IPS DF 4.7 (cell line): ENCODE results near the gene GATB.

Experiments used
- DNase-seq: peaks from one replicate; pipeline ENCODE4 v3.0.0-alpha.2; 2013; ENCODE audit warnings: low spot score; ENCODE audit errors: extremely low read depth

GATB gene

DNA sequence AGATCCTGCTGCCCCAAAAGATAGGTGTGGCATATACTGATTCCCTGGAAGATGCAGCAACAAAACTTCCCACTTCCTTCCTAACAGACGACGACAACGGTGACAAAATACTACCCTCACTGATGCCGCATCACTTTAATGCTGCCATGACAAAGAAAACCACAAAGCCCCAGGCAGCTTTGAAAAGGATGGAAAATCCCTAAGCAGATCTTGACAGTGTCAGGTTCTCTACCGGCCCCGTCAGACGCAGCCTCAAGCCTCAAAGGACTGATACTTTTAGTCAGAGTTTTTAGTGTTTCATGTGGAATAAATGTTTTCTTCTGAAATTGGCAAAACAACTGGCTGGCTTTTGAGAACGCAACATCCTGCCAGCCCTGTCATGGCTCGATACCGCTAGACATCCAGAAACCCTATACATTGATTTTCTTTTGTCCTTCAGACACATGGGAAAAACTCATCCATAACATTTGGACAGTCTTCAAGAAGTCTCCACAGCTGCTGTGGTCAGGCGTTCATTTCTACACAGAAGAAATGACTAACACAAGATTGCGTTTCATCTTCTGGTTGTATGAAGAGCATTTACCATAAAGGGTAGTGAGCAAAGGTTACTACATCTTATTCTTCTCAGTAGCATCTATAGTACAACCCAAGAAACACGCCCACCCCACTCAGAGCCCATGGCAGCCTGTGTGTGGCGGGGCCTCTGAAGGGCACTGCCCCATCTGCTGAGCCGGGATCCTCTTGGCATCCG, 60.1 kb downstream of the GATB start:
- no peak for DNase-seq

DNA sequence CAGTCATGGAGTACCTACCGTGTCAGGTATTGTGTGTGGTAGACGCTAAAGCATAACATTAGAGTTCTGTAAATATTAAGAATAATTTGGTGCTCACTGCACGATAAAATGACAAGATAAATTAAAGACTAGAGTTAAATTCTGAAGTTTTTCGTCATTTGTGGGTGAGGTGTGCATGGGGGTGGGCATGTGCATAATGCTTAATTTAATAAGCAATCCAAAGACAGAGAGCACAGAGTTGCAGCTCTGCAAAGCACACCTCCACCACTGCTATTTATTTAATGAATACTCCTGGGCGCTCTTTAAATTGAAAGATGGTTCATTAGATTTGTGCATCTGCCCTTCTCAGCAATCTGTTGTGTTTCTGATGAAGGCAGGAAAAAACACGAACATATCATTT, 62.6 kb downstream of the GATB start:
- no peak for DNase-seq

DNA sequence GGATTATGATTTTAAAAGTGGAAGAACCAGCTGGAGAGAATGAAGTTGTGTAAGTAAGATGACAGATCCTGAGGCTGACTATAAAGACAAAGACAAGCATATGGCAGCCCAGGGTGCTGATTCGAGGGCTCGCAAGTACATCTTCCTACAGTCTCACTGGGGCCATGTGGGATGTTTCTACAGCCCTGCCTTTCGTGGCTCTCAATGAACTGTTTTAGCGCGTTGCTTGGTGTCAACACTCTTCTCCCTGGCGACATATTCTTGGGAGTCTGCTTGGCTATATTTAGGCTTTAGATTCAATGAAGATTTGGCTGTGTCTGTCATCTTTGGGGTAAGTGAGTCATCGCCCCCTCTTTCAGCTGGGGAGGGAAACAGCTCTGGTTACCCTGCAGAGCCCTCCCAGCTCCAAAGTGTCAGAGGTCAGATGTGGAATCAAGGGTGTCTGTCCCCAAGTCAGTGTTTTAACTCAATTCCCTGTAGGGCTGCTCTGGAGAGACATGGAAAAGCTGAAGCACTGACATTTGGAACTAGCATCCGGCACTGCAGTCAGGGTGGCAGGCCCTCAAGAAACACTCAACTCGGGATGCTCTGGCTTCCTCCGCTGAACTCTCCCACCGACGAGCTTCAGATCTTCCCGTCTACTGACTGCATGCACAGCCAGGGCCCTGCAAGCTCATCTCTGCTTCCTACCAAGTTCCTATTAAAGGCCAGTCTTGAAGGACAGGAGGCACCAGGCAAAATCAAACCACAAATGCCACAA, 65.7 kb downstream of the GATB start:
- no peak for DNase-seq

DNA sequence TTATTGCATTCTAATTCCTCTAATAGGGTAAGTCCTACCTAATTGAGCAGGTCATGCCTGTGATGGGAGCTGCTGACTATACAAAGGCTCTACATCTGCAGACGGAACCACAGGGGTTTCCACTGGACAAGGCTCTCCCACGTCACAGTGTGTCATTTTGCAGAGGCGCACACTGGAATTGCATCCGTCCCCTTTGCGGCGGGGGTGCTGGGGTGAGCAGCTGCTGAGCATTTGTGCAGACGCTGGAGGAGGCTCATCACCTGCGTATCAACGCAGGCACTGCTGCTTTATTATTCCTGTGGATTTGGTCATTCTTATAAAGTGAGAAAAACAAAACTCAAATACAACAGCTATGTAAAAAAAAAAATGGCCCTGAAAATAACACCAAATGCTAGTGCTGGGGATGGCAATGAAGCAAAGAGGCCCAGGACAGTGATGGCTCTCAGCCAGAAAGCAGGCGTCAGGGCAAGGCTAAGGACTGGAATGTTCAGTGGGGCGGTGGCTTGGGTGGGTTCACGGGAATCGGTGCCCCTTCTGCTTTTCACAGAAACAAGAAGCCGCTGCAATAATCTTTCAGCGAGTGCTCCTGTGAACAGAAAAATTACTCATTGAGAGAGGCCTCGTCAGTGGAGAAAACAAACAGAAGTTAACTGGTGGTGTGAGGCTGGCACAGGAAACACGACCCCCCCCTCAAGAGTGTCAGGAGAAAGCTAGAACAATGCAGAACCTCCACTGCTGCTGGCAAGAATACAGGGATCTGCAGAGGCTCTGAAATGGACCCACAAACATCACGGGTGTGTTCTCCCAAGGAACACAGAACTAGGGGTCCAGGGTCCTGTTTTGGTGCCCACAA, 67.8 kb downstream of the GATB start:
- DNase-seq: no peak

DNA sequence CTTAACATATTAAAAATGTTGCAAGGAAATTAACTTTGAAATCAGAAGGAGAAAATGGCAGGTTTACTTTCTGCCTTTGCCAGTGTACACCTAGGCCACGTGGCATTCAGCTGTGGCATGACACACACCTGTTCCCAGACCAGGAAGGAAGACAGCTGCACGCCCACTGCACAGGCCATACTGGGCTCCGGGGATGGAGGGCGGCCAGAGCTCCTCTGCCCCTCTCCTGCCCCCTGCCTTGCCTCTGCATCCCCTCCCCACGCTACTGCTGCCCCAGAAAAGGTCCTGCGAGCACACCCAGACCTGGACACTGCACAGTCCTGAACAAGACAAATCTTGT, 68.4 kb downstream of the GATB start:
- DNase-seq: no peak

DNA sequence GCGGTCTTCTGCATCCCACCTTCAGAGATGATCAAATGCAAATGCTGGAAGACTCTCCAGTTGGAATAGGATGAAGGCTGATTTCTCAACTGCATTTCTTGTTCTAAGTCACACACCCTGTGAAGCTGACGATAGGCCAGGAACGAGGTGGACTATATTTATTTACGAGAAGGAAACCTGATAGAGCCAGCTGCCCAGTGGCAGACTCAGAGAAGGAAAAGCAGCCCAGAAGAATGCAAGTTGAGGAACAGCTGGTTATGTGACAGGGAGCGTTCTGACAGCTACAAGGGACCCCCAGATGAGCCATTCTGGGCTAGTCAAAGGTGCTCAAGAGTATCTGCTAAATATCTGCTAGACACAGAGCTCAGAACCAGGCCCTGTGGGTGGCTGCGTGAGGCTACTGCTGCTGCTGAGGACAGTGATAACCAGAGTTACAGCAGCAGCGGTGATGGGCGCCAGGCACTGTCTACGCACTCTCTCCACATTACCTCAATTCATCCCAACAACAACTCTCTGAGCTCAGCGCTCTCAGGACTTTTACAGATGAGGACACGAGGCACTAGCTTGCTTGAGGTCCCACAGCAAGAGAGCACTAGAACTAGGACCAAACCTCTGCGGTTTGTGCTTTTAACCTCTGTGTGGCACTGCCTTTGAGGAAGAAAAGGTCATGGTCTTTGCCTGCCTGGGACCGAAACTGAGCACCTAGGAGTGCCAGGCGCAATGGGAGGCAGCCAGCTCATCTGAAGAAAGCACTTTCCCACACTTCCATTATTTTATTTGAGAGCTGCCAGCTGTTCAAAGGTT, 69.0 kb downstream of the GATB start:
- no peak for DNase-seq

DNA sequence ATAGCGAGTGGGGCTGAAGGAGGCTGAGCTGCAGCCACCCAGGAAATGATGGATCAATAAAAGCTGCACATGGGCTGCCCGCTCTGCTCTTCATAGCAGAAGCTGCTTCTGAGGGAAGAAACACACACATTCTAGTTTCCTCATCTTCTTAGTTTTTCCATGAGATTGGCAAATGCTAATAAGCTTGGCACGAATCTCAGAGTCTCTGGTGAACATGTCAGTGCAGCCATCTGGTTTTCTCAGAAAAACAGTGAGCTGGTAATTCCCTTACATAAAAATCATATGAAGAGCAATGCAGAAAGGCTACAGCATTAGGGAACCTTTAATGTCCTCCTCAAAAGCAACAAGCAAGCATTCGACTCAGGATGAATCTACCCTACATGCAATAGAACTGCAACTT, 69.9 kb downstream of the GATB start:
- no peak for DNase-seq

DNA sequence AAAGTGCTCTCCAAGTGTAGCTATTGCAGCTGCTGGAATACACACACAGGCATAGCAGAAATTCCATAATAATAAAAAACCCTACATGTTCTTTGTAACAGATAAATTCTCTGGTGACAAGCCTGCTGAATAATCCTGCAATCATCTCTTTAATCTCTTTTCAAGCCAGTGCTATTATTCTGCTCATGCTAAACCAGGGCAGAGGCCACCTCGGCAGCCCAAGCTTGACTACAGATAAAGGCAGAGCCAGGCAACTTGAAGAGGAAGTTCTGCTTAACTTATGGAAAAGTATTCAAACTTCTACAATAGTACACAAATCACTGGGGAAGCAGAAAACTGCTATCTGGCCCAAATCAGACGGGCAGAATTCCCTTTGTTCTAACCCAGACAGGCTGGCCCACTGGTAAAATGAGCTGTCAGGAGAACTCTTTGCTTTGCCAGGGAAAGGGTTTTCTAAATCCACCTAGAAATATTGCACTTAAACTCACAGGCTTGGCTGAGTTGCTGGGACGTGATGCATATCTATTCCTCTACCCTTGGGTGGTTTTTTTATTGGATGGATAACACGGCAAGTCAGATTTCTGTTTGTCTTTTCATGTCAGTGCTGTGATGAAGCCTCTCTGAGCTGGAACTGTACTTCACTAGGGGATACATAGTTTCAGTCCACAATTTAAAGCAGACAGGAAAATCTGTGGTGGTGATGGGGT, 70.5 kb downstream of the GATB start:
- no peak for DNase-seq

DNA sequence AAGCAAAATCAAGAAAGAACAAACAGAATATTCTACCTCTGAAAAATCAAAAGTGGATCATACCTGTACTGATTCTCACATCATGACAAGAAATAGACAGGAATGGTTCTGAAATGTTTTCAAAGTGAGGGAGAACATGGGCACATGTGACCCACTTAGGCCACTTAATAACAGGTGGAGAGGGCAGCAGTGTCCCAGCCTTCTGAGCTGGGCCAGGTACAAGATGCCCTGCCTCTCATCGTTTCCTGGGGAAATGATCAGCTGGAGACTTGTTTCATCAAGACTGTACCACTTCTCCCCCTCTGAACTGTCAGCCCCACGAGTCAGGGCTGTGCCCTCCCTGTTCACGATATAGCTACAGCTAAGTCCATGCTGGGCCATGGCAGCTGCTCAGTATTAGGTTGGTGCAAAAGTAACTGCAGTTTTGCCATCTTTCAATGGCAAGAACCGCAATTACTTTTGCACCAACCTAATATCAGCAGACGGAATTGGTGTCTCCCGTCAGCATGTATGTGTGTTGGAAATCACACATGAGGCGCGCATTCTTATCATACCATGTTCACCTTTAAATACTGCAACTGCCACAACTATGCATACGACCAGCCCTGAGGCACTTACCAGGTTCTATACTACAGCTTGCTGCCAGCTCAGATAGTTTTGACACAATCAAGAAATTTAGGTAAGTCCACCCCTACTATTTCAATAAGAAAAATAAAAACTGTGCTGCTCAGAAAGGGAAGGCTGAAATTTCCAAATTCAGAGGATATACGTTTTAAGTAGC, 71.4 kb downstream of the GATB start:
- no peak for DNase-seq

DNA sequence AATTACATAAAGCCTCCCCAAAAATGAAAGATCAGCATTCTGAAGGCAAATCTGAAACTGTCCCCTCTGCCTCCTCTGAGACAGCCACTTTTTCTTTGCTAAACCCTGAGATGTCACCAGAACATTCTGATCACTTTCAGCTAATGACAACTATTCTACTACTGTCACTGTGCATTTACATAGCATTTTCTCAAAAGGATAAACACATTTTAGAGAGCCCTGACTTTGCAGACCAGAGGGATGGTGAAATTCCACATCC, 72.1 kb downstream of the GATB start:
- no peak for DNase-seq

DNA sequence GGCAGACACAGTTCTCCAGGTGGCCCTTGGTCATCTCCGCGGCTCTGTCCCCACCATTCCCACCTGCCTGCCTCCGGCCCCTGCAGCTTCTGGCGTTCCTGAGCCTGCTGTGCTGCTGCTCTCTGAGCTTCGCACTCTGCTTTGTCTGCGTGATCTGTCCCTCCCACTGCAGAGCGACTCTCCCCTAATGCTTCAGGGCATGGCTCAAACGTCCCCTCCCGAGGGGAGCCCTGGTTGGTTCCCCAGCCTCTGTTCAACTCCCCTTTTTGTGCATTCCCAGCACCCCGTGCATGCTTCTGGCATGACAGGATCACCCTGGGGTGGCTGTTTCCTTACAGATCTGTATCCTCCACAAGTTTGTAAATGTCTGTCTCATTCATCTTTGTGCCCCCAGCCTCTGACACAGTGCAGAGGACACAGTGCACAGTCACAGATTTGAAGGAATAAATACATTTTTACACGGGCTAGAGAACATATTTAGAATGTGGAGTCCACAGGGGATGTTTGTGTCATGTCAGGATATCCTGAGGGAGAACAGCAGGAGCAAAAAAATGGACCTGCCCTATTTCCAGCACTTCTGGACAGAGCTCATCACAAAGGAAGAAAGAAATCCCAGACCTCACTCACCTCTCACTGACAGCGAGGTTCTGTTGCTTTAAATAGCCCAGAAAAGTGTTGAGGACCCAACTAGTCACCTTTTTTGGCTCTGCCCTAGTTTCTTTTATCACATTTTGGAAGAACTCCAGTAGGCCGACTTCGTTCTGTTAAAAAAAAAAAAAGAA, 72.6 kb downstream of the GATB start:
- no peak for DNase-seq

DNA sequence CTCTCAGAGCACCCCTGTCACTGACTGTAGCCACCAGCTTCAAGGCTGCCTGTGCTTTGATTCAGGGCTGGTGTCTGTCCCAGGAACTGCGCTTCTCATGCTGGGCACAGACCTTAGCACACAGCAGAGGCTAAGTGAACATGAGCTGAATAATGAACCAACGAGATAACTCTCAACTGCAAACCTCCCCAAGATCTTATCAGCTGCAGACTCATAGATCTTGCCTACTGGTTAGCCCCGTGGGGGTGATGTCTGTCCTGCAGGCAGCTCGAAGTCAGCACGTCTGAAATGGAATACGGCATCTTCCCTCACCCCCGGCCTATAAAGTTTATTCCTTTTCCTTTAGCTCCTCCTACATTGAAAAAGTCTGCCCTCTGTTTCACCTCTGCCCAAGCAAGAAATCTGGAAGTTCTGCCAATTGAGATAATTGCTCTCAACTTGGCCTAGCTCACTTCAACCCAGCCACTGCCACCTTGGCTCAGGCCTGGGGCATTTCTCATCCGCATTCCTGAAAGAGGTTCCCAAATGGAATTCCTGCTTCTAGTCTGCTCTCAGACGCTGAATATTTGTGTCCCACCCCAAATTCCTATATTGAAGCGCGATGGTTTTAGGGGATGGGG, 73.7 kb downstream of the GATB start:
- DNase-seq: no peak

DNA sequence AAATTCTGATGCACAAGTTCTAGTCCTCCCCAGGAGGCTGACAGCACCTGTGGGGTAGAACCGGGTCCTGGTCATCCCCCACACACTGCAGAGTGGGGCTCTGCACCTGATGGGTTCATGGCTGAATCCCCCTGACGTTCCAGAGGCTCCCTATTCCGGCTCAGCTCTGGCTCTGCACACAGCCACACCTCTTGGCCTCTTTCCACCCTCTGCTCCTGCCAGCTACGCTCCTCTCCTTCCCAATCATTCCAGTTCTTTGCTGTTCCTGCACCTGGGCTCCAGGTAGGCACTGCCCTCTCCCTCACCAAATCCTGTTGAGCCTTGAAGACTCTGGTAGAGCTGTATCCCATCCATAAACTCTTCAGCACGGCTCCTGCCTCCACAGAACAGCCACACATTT, 75.5 kb downstream of the GATB start:
- DNase-seq: no peak

DNA sequence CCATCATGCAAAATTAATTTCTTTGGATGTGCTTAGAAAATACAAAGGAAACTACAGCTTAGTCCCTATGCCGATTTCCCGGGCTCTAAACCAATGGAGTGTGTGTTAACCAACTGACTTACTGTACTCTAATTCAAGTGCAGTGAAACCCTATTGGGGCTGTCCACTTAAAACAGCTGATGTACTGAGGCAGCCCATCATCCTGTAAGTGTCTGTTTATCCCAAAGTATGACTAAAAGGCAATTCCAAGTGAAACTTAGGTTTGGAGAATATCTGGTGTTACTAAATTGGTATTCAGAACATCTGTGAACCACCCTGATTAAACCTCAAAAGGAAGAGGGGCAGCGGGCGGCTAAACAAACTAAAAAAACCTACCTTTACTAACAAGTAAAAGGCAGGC, 79.7 kb downstream of the GATB start:
- DNase-seq: no peak

DNA sequence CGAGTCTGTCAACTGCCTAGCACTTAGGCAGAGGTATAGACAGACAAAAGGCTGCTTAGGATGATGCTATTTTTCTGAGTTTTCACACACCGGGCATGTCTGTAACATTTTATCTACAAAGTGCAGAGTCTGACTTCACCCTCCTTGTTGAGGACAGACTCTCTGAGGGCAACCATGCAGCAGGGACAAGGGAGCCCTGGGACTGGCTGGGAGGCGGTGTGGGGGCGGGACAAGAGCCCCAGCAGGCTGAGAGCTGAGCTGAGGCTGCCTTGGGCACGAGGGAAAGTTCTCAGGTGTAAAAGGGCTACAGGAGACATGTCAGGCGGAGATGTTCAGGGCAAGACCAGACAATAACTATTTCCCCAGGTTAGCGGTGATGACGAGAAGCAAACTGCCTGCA, 81.6 kb downstream of the GATB start:
- no peak for DNase-seq

DNA sequence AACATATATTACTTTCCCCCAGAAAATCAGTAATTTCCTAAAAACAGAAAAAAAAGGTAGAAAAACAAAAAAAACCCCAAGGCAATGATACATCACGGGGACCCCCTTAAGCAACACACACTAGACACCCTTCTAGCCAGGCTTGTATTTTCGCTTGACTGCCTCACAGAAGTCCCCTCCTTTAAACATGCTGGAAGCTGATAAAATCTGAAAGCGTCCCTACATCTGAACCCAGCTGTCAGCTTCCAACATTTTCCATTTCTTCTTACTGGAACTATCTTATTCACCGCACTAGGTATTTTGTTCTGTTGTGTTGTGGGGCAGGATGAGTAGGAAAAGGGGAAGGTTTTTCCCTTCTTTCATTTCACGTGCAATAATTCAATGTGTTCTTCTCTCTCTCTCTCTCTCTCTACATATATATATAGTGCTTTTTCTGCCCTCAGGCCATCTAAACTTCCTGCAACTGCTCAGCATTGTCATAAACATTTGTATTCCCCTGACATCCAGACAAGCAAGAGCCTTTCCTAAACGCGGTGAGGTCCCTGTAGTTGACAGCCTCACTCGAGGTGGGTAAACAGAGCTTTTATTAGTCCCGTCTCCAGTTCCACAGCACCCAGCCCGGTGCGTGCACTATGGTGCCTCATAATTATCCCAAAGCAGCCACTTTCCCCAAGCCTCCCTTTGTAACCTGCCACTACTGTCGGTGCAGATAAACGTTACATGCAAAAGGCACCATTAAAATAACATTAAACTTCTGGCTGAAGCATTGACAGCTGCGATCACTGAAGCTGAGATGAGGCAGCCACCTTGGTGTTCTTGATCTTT, 82.5 kb downstream of the GATB start:
- DNase-seq: no peak

DNA sequence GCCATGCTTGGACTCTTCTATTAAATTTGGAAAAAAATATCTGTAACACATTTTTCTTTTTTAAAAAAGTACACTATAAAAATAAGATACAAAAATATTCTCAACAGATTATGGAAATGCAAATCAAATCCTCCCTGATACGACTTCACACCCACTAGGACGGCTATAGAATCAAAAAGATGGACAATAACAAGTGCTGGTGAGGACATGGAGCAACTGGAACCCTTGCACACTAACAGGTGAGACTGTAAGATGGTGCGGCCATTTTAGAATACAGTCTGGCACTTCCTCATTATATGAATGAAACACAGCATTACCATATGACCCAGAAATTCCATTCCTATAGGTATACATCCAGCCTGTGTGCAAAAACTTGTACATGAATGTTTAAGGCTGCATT, 83.6 kb downstream of the GATB start:
- DNase-seq: no peak

DNA sequence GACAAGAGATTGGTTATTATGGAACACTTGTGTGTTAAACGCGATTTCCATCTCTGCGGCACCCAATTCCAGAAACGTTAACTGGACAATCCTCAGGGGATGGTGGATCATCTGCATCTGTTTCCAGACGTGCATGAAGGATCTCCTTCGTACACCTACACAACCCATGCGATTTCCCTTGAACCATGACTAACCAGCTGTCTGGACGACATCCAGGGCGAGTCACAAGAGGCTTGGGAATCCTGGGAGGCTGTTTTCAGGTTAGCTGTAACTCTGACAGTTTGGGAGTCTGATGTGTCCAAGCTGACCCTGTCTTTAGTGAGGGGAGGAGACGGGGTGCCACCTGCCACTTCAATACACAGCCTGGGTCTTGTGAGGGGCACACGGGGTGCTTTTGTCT, 84.5 kb downstream of the GATB start:
- DNase-seq: no peak
